GM23338 (cell line): ENCODE measurements around the gene ALOX12. TPM values are rescaled to one million over a fixed set of nuclear protein-coding genes. Genes with fewer than 3 reads are reported as not detected.

ENCODE experiments used
- ATAC-seq: fragments of 200-7000 bp; cut with Tn5 transposase; 3 replicates; pipeline ENCODE4 v1.9.1; 2020
- DNase-seq: peaks from one replicate; pipeline ENCODE4 v3.0.0-alpha.2; 2015; ENCODE audit warnings: low spot score
- H2AFZ ChIP-seq: fragments of 200-600 bp; sonication (generic); 2 replicates; pipeline ENCODE4 v1.8.0; 2016; ENCODE audit warnings: antibody characterized with exemption, mild to moderate bottlenecking, moderate library complexity
- H3F3A ChIP-seq: fragments of 200-600 bp; sonication (generic); replicated peaks from 2 replicates; pipeline ENCODE4 v1.8.0; 2017; ENCODE audit warnings: antibody characterized with exemption, mixed run types, low read depth
- H3K27ac ChIP-seq: fragments of 200-600 bp; sonication (generic); 2 replicates; pipeline ENCODE4 v1.6.1; 2016; ENCODE audit warnings: low read depth
- H3K27me3 ChIP-seq: fragments of 200-600 bp; sonication (generic); 2 replicates; pipeline ENCODE4 v1.8.0; 2016; ENCODE audit warnings: mild to moderate bottlenecking, mixed run types, moderate library complexity; ENCODE audit not compliant: insufficient read depth
- H3K36me3 ChIP-seq: fragments of 200-600 bp; sonication (generic); 2 replicates; pipeline ENCODE4 v1.8.0; 2016; ENCODE audit warnings: mild to moderate bottlenecking; ENCODE audit not compliant: insufficient read depth
- H3K4me1 ChIP-seq: fragments of 200-600 bp; sonication (generic); 2 replicates; pipeline ENCODE4 v1.8.0; 2016; ENCODE audit warnings: mild to moderate bottlenecking, moderate library complexity; ENCODE audit not compliant: insufficient read depth
- H3K4me2 ChIP-seq: fragments of 200-600 bp; sonication (generic); 2 replicates; pipeline ENCODE4 v1.7.1; 2017; ENCODE audit warnings: mixed run types
- H3K4me3 ChIP-seq: fragments of 200-600 bp; sonication (generic); 2 replicates; pipeline ENCODE4 v1.6.1; 2016; ENCODE audit warnings: mixed run types
- H3K79me2 ChIP-seq: fragments of 200-600 bp; sonication (generic); replicated peaks from 2 replicates; pipeline ENCODE4 v1.8.0; 2017; ENCODE audit warnings: mild to moderate bottlenecking; ENCODE audit not compliant: insufficient read depth
- H3K9me2 ChIP-seq: fragments of 200-600 bp; sonication (generic); 2 replicates; pipeline ENCODE4 v1.8.0; 2017; ENCODE audit not compliant: insufficient read depth
- H4K20me1 ChIP-seq: fragments of 200-600 bp; sonication (generic); replicated peaks from 2 replicates; pipeline ENCODE4 v1.8.0; 2017; ENCODE audit warnings: mild to moderate bottlenecking; ENCODE audit not compliant: insufficient read depth
- H3K27ac Mint-ChIP-seq: 2 replicates; pipeline ENCODE4 v1.8.0; 2020; ENCODE audit warnings: inconsistent platforms, mild to moderate bottlenecking, moderate library complexity, mixed read lengths
- H3K27me3 Mint-ChIP-seq: 3 replicates; pipeline ENCODE4 v1.8.0; 2022; ENCODE audit warnings: low read depth, mild to moderate bottlenecking, moderate library complexity, mixed read lengths, inconsistent platforms; ENCODE audit not compliant: insufficient read depth, poor library complexity
- H3K36me3 Mint-ChIP-seq: 3 replicates; pipeline ENCODE4 v1.8.0; 2021; ENCODE audit warnings: low read depth, mild to moderate bottlenecking, inconsistent platforms, moderate library complexity, mixed read lengths
- H3K4me1 Mint-ChIP-seq: 3 replicates; pipeline ENCODE4 v1.8.0; 2020; ENCODE audit warnings: mild to moderate bottlenecking, inconsistent platforms, mixed read lengths
- H3K4me3 Mint-ChIP-seq: 3 replicates; pipeline ENCODE4 v1.8.0; 2021; ENCODE audit warnings: moderate library complexity, mild to moderate bottlenecking, inconsistent platforms, mixed read lengths
- H3K9me3 Mint-ChIP-seq: 3 replicates; pipeline ENCODE4 v1.8.0; 2020; ENCODE audit warnings: moderate library complexity, mild to moderate bottlenecking, inconsistent platforms, mixed read lengths
- CREB1 ChIP-seq: fragments of 250-450 bp; sonication (Bioruptor Pico); IDR thresholded peaks from 2 replicates; pipeline ENCODE4 v1.5.0; 2020; ENCODE audit warnings: low read depth, mild to moderate bottlenecking, moderate library complexity
- EZH2phosphoT487 ChIP-seq: fragments of 200-600 bp; sonication (generic); IDR thresholded peaks from one replicate; pipeline ENCODE4 v1.8.1; 2018; ENCODE audit warnings: antibody characterized with exemption; ENCODE audit not compliant: unreplicated experiment
- JUNB ChIP-seq: IDR thresholded peaks from one replicate; pipeline ENCODE4 v1.6.1; 2016; ENCODE audit warnings: antibody characterized with exemption; ENCODE audit not compliant: unreplicated experiment
- NANOG ChIP-seq: IDR thresholded peaks from 2 replicates; pipeline ENCODE4 v1.6.1; 2016; ENCODE audit warnings: antibody characterized with exemption, borderline replicate concordance
- ZNF462 ChIP-seq: fragments of 250-450 bp; sonication (Bioruptor Pico); IDR thresholded peaks from 2 replicates; pipeline ENCODE4 v1.5.0; 2020; ENCODE audit warnings: mild to moderate bottlenecking, moderate library complexity
- long read RNA-seq: library from polyadenylated mRNA; unstranded; transcript quantifications from one replicate; pipeline ENCODE4 v2.0.0, GENCODE V29; 2020; ENCODE audit not compliant: unreplicated experiment
- polyA plus RNA-seq: library from polyadenylated mRNA; unstranded; fragments of >200 nt; fragmentation: Nextera tagmentation; extraction: Ambion mirVana; gene quantifications from 2 replicates; pipeline ENCODE4 v1.2.1, GENCODE V29; 2016
- total RNA-seq: library from RNA; depleted of rRNA; stranded (reverse); fragments of >200 nt; shearing (Covaris generic); gene quantifications from 2 replicates; pipeline ENCODE4 v1.2.3, GENCODE V29; 2014; rRNA removed

The ALOX12 gene
- 0.66 and 1.2 TPM in 2 replicates for total RNA-seq
- 1.5 and 1.8 TPM in 2 replicates for polyA plus RNA-seq
- long read RNA-seq, partial matches to known transcripts, result 0 of 2 reads
- long read RNA-seq, other reads (novel, unspliced or antisense), result 1 of 2 reads

GRCh38 chr17:6995500-6996255 is at the start of gene ALOX12:
Gene ALOX12, plus strand, starts transcription at chr17:6996049. Its CDS starts 69 bp downstream, at chr17:6996118.
- Histone ChIP-seq H3K79me2 (no peaks in the 10 kb centered on the region), H3K4me1 (no peaks in the 10 kb centered on the region; the same call in 1 of the 2 replicates), H3K27ac (no peak within 1 kb of the TSS), H3K4me3 (peak within 1 kb of the TSS; percentile 78), H3K27me3 (peaks cover 69% of the 10 kb centered on the region), H4K20me1 (no peaks in the 10 kb centered on the region; the same call in 1 of the 2 replicates), H3K4me2 (peak within 1 kb of the TSS; percentile 96), H3K36me3 (no peaks in the 10 kb centered on the region), H2AFZ (peak within 1 kb of the TSS; percentile 96), H3K9me2 (no peaks in the 10 kb centered on the region), H3F3A (no peaks in the 10 kb centered on the region)
- H3K27ac Mint-ChIP-seq, result no peak within 1 kb of the TSS
- DNase-seq (peak; percentile 84), ATAC-seq (peak; percentile 89)
- peaks cover 10% of the 10 kb centered on the region for H3K36me3 Mint-ChIP-seq
- no peak for TF ChIP-seq ZNF462 (CRISPR knock-in tag)
- H3K27me3 Mint-ChIP-seq, result peaks cover 32% of the 10 kb centered on the region
- no peaks in the 10 kb centered on the region for H3K9me3 Mint-ChIP-seq
- H3K4me1 Mint-ChIP-seq, result peaks cover 4% of the 10 kb centered on the region
- peak within 1 kb of the TSS; percentile 84 for H3K4me3 Mint-ChIP-seq

GRCh38 chr17:6947745-6948144 is 48.1 kb upstream of the ALOX12 start:
- Histone ChIP-seq H3K27ac (no peak overlapping the region), H3K4me1 (no peaks in the 10 kb centered on the region), H4K20me1 (no peaks in the 10 kb centered on the region), H3K4me3 (no peak overlapping the region), H2AFZ (no peak overlapping the region), H3K9me2 (no peaks in the 10 kb centered on the region), H3K79me2 (no peaks in the 10 kb centered on the region), H3K27me3 (no peaks in the 10 kb centered on the region), H3K36me3 (no peaks in the 10 kb centered on the region), H3K4me2 (no peak overlapping the region), H3F3A (no peaks in the 10 kb centered on the region)
- Mint-ChIP-seq H3K27me3 (no peaks in the 10 kb centered on the region), H3K27ac (no peak overlapping the region), H3K36me3 (no peaks in the 10 kb centered on the region), H3K4me3 (no peak overlapping the region), H3K4me1 (no peaks in the 10 kb centered on the region), H3K9me3 (no peaks in the 10 kb centered on the region; the same call in 2 of the 3 replicates)
- DNase-seq, result no peak
- no peak for ATAC-seq
- no peak for TF ChIP-seq EZH2phosphoT487
- no peak for TF ChIP-seq NANOG
- TF ChIP-seq CREB1 (CRISPR knock-in tag), result no peak
- TF ChIP-seq JUNB, result no peak
